Activated CD8-positive, alpha-beta memory T cell treated with anti-CD3 and anti-CD28 coated beads for 48 hours (primary cell): ENCODE data around the gene GLYATL3.
A peak's percentile ranks its signal among the peaks of the same experiment; 100 is the strongest.
"Not testable (repeated sequence)": the region's sequence is repeated elsewhere in the genome, so short reads cannot be mapped to it uniquely, and the experiment has no call there.

ENCODE experiments used
- DNase-seq, 3 experiments: peaks; one replicate each; pipeline ENCODE4 v3.0.0-alpha.2; 2020; ENCODE audit warnings: low read depth in 2 of 3, low spot score in 2 of 3

Gene GLYATL3

GRCh38 chr6:49499623-49500022, at the start of gene GLYATL3:
GLYATL3 (plus strand) TSS chr6:49499923; CDS start chr6:49511991, 12,068 bp downstream.
- no peak for DNase-seq

GRCh38 chr6:49453221-49453620, 46.5 kb upstream of the GLYATL3 start:
- DNase-seq: no peak

GRCh38 chr6:49454787-49455709, 44.7 kb upstream of the GLYATL3 start:
- DNase-seq: no peak

- DNase-seq: no peak
Observed at GRCh38 chr6:49457771-49458170, 42.0 kb upstream of the GLYATL3 start.

- no peak for DNase-seq
Observed at GRCh38 chr6:49462071-49462470, 37.7 kb upstream of the GLYATL3 start.

- DNase-seq: no peak
Observed at GRCh38 chr6:49462599-49462926, 37.2 kb upstream of the GLYATL3 start.

- peak; percentile 68 to 73 (median 72) for DNase-seq
Observed at GRCh38 chr6:49462927-49463611, 36.7 kb upstream of the GLYATL3 start, which contains the start of the genes CENPQ and MMUT. CENPQ (plus strand) TSS chr6:49463370; CDS start chr6:49470177, 6,807 bp downstream. MMUT (minus strand) TSS chr6:49463253; CDS start chr6:49459466, 3,787 bp downstream.

GRCh38 chr6:49463612-49463967, 36.1 kb upstream of the GLYATL3 start:
- DNase-seq: no peak

- DNase-seq: no peak
Observed at GRCh38 chr6:49464691-49465090, 35.0 kb upstream of the GLYATL3 start.

GRCh38 chr6:49468042-49468441, 31.7 kb upstream of the GLYATL3 start:
- DNase-seq: no peak

- not testable (repeated sequence) for DNase-seq
Observed at GRCh38 chr6:49476564-49476963, 23.2 kb upstream of the GLYATL3 start.

- DNase-seq: no peak
Observed at GRCh38 chr6:49479308-49479970, 20.3 kb upstream of the GLYATL3 start.

GRCh38 chr6:49481846-49482245, 17.9 kb upstream of the GLYATL3 start:
- not testable (repeated sequence) for DNase-seq

- DNase-seq: not testable (repeated sequence)
Observed at GRCh38 chr6:49483380-49483779, 16.3 kb upstream of the GLYATL3 start.

- no peak for DNase-seq
Observed at GRCh38 chr6:49490633-49491032, 9.1 kb upstream of the GLYATL3 start.

- no peak for DNase-seq
Observed at GRCh38 chr6:49497304-49497703, 2.4 kb upstream of the GLYATL3 start.

GRCh38 chr6:49499126-49499525, 597 bp upstream of the GLYATL3 start:
- DNase-seq: no peak

- DNase-seq: no peak
Observed at GRCh38 chr6:49504666-49505065, 4.9 kb downstream of the GLYATL3 start.

GRCh38 chr6:49506569-49507111, 6.9 kb downstream of the GLYATL3 start:
- no peak for DNase-seq

- no peak for DNase-seq
Observed at GRCh38 chr6:49509342-49509741, 9.6 kb downstream of the GLYATL3 start.
